Activated naive CD8-positive, alpha-beta T cell (primary cell): ENCODE measurements around the gene IDNK.

Experiments used
- H3K27ac Mint-ChIP-seq: one replicate; pipeline ENCODE4 v1.8.0; 2021; ENCODE audit warnings: mixed read lengths
- H3K27me3 Mint-ChIP-seq: one replicate; pipeline ENCODE4 v1.8.0; 2021; ENCODE audit warnings: mixed read lengths
- H3K36me3 Mint-ChIP-seq: one replicate; pipeline ENCODE4 v1.8.0; 2021; ENCODE audit warnings: mixed read lengths
- H3K4me1 Mint-ChIP-seq: one replicate; pipeline ENCODE4 v1.8.0; 2021; ENCODE audit warnings: low read depth, mixed read lengths
- H3K4me3 Mint-ChIP-seq: one replicate; pipeline ENCODE4 v1.8.0; 2021; ENCODE audit warnings: mild to moderate bottlenecking, mixed read lengths
- H3K9me3 Mint-ChIP-seq: one replicate; pipeline ENCODE4 v1.8.0; 2021; ENCODE audit warnings: low read depth, mixed read lengths

The IDNK gene

DNA sequence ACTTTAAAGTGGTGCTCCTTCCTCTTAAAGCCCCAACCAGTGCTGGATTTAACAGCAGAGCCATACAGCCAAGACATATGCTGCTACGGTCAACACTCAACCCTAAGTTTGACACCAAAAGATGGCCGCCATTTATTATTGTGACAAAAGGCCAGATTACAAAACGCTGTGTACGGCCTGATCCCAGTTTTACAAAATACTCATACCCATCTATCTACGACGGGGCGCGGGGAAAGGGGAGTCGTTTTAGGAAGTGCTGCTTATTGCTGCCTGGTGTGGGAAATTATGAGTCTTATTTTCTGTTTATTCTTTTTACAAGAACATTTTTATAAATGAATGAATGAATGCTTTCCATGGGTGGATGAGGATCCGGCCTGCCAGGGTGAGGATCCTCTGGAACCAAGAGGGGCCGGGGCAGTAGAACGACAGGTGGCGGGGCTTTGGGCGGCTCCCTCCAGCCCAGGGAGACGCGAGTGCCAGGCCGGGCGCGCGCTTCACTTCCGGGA is 457 bp upstream of the IDNK start:
- H3K36me3 Mint-ChIP-seq, result no peaks in the 10 kb centered on the region
- H3K27ac Mint-ChIP-seq, result peak overlapping the region; percentile 95
- no peaks in the 10 kb centered on the region for H3K27me3 Mint-ChIP-seq
- peak overlapping the region; percentile 92 for H3K4me3 Mint-ChIP-seq
- H3K4me1 Mint-ChIP-seq, result peaks cover 31% of the 10 kb centered on the region
- no peaks in the 10 kb centered on the region for H3K9me3 Mint-ChIP-seq

DNA sequence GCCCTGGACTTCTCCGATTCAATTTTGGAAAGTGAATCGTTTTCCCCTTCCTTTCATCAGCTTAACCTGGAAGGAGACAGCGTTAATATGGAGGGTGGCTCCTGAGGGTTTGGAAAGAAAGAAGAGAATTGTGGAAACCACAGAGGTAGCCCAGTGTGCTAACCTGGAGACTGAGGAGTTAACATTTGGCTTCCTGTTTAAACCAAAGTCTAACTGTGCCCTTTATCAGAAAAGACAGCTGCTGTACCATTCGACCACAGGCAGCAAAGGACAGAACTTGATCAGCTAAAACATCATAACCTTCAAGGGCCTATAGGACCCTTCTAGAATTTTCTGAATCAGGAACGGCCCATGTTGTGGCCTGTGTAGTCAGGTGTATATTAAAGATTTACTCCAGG is 735 bp downstream of the IDNK start:
- Mint-ChIP-seq H3K9me3 (no peaks in the 10 kb centered on the region), H3K27ac (peak overlapping the region; percentile 80)

DNA sequence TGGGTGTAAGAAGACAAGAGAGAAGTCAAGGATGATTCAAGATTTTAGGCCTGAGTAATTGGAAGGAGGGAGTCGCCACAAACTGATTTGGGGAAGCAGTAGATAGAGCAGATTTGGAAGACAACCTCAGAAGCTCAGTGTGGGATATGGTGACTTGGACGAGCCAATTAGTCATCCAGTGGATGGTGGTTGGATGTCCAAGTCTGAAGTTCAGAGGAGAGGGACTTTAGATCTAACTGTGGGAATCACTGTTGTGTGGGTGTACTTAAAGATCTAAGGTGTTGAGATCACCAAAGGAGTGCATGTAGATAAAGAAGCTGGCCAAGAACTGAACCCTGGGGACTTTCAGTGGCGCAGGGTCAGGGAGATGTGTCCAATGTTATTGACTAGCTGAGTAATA is 2.2 kb downstream of the IDNK start:
- Mint-ChIP-seq H3K27ac (peak overlapping the region; percentile 76), H3K36me3 (no peaks in the 10 kb centered on the region), H3K9me3 (no peaks in the 10 kb centered on the region), H3K4me3 (no peak overlapping the region), H3K27me3 (no peaks in the 10 kb centered on the region), H3K4me1 (peaks cover 31% of the 10 kb centered on the region)

More for the DNA sequence above, 735 bp downstream of the IDNK start:
- Mint-ChIP-seq H3K4me1 (peaks cover 31% of the 10 kb centered on the region), H3K4me3 (peak overlapping the region; percentile 92), H3K36me3 (no peaks in the 10 kb centered on the region), H3K27me3 (no peaks in the 10 kb centered on the region)

DNA sequence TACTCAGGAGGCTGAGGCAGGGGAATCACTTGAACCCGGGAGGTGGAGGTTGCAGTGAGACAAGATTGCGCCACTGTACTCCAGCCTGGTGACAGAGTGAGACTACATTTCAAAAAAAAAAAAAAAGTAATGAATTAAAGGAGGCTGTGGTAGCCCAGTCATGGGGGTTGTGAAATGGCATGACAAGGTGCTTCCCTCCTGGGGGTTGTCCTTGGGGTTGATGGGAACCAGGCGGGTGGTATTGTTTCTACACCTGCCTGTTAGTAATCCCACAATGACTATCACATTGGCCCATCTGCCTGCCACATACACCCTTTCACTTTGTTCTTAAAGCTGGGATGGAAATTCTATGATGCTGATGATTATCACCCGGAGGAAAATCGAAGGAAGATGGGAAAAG is 5.6 kb downstream of the IDNK start:
- H3K9me3 Mint-ChIP-seq, result no peaks in the 10 kb centered on the region
- no peak overlapping the region for H3K27ac Mint-ChIP-seq
- H3K27me3 Mint-ChIP-seq, result no peaks in the 10 kb centered on the region
- H3K36me3 Mint-ChIP-seq, result peaks cover 2% of the 10 kb centered on the region
- peaks cover 25% of the 10 kb centered on the region for H3K4me1 Mint-ChIP-seq
- no peak overlapping the region for H3K4me3 Mint-ChIP-seq

DNA sequence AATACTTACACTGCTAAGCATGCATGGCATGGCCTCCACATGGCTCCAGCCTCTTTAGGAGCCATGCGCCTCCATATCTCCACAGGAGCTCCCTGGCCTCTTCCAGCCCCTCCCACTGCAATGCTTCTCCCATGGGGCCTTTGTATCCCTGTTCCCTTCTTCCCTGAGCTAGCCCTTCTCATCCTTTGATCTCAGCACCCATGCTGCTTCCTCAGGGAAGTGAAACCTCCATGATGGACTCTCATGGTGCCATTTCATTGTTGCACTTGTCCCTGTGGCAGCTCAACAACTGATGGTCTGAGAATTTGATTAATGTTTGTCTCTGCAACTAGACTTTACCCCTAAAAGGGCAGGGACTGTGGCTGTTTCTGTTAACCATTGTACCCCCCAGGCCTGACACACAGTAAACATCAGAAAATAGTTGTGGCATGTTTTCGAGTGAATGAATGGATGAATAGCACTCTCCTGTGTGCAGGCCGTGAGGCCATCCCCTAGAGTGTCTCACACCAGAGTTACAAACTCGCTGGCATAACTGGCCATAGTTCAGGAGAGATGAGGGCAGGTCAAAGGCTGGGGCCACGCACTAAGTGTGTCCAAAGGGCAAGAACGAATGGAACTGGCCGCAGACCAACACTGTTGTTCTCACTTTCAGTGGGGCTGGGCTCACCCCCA is 6.6 kb downstream of the IDNK start:
- H3K4me1 Mint-ChIP-seq, result peaks cover 16% of the 10 kb centered on the region
- H3K4me3 Mint-ChIP-seq, result no peak overlapping the region
- no peak overlapping the region for H3K27ac Mint-ChIP-seq
- no peaks in the 10 kb centered on the region for H3K27me3 Mint-ChIP-seq
- no peaks in the 10 kb centered on the region for H3K9me3 Mint-ChIP-seq
- peaks cover 2% of the 10 kb centered on the region for H3K36me3 Mint-ChIP-seq

DNA sequence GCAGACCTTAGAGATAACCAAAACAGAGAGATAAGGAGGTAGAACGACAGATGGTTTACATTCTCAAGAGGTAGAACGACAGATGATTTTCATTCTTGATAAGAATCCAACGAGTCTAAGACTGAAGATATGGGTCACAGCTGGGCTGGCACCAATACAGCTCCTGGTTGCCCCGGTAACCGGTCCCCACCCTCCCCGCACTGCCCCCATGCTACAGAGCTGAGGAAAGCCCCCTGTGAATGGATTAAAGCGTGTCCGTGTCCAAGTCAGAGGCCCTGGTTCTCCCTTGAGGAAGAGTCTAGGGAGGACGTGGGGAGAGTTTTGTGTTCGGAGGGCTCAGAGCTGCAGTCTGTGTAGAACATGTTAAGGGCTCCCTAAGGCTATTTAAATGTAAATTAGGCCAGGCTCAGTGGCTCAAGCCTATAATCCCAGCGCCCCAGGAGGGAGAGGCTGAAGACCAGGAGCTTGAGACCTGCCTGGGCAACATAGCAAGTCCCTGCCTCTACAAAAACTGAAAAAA is 8.1 kb downstream of the IDNK start:
- peaks cover 2% of the 10 kb centered on the region for H3K36me3 Mint-ChIP-seq
- no peak overlapping the region for H3K4me3 Mint-ChIP-seq
- no peak overlapping the region for H3K27ac Mint-ChIP-seq
- no peaks in the 10 kb centered on the region for H3K9me3 Mint-ChIP-seq
- no peaks in the 10 kb centered on the region for H3K27me3 Mint-ChIP-seq
- H3K4me1 Mint-ChIP-seq, result peaks cover 5% of the 10 kb centered on the region

DNA sequence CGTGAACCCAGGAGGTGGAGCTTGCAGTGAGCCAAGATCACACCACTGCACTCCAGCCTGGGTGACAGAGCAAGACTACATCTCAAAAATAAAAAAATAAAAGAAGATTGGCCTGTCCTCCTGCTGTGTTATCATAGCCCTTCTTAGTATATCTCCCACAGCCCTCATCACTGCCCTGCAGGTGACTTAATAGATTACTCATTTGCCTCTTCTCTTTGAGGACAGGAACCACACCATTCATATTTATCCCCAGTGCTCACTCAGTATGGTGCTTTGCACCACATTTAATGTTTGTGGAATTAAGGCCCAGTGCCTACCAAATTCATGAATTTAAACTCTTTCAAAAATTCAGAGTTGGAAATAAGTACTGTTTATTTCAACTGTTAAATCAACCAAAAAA is 10.3 kb downstream of the IDNK start:
- Mint-ChIP-seq H3K9me3 (no peaks in the 10 kb centered on the region), H3K4me1 (peaks cover 2% of the 10 kb centered on the region), H3K36me3 (peaks cover 4% of the 10 kb centered on the region), H3K27me3 (no peaks in the 10 kb centered on the region), H3K27ac (no peak overlapping the region), H3K4me3 (no peak overlapping the region)

DNA sequence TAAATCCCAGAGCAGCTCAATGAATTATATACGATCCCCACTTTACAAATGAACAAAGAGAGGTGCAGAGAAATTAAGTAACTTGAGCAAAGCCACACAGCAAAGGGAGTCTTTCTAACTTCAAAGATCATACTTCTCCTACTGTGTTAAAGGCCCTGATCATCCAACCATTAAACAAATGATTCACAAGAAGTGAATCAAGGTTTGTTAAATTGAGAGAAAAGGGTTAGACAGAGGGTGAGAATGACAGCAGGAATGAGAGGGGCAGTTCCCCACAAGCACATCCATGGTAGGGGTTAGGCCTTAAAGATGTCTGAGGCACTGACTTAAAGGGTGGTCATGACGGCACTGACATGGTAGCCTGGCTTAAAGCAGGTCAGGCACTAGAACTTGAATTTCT is 10.7 kb downstream of the IDNK start:
- no peaks in the 10 kb centered on the region for H3K27me3 Mint-ChIP-seq
- H3K27ac Mint-ChIP-seq, result no peak overlapping the region
- H3K9me3 Mint-ChIP-seq, result no peaks in the 10 kb centered on the region
- no peak overlapping the region for H3K4me3 Mint-ChIP-seq
- peaks cover 2% of the 10 kb centered on the region for H3K4me1 Mint-ChIP-seq
- peaks cover 4% of the 10 kb centered on the region for H3K36me3 Mint-ChIP-seq

DNA sequence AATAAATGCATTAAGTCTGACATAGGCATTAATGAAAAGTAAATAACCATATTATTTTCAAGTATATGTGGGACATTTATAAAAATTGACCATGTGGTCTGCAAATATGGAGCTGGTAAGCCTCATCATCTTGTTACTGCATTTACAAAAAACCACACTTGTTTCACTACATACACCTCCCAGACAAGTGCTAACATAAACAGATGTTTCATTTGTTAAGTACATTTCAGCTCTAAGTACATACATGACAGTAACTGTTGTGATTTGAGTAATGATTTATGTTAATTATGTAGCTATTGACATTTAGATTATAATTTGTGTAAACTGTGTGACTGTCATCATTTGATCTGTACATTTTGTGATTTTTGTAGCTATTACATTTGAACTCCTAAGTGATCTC is 13.9 kb downstream of the IDNK start:
- Mint-ChIP-seq H3K9me3 (no peaks in the 10 kb centered on the region), H3K4me3 (no peak overlapping the region), H3K4me1 (peaks cover 2% of the 10 kb centered on the region), H3K27ac (no peak overlapping the region), H3K36me3 (peaks cover 4% of the 10 kb centered on the region), H3K27me3 (no peaks in the 10 kb centered on the region)

DNA sequence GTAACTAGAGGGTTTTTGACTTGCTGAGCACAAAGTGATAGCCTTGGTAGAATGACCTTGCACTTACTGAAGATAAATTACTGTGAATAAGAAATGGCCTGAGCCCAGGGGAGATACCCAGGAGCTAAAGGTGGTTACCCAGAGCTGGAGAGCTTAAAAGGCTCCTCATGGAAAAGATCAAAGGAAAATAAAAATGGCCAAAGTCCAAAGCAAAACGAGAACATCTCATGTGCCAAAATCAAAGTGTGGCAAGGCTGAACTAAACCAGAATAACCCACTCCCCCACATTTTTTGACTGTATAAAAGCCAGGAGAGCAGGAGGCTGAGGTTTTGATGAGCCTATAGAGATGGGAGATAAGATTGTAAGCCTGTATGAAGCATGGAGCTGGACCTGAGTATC is 14.4 kb downstream of the IDNK start:
- Mint-ChIP-seq H3K27ac (peak overlapping the region; percentile 30), H3K4me3 (no peak overlapping the region), H3K9me3 (no peaks in the 10 kb centered on the region), H3K27me3 (no peaks in the 10 kb centered on the region), H3K4me1 (no peaks in the 10 kb centered on the region), H3K36me3 (peaks cover 4% of the 10 kb centered on the region)

DNA sequence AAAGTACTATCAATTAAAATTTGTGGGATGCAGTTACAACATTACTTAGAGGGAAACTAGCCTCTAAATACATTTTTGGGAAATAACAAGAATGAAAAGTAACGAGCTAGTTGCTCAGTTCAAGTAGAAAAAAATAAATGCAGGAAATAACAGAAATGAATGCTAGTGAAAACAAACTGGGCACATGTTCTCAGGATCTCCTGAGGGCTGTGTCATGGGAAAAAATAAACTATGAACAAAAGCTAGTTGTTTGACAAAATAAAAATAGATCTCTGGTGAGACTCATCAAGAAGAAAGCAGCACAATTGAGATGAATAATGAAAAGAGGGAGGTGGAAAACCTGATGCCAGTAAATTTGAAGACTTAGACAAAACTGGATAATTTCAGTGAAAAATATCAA is 16.3 kb downstream of the IDNK start:
- H3K9me3 Mint-ChIP-seq, result no peaks in the 10 kb centered on the region
- H3K4me1 Mint-ChIP-seq, result no peaks in the 10 kb centered on the region
- H3K36me3 Mint-ChIP-seq, result peaks cover 2% of the 10 kb centered on the region
- no peaks in the 10 kb centered on the region for H3K27me3 Mint-ChIP-seq
- H3K27ac Mint-ChIP-seq, result no peak overlapping the region
- H3K4me3 Mint-ChIP-seq, result no peak overlapping the region

- Mint-ChIP-seq H3K27me3 (no peaks in the 10 kb centered on the region), H3K36me3 (peaks cover 2% of the 10 kb centered on the region), H3K27ac (no peak overlapping the region), H3K9me3 (no peaks in the 10 kb centered on the region), H3K4me3 (no peak overlapping the region), H3K4me1 (peaks cover 1% of the 10 kb centered on the region)
Observed at GRCh38 chr9:83642793-83643192, 19.9 kb downstream of the IDNK start.

DNA sequence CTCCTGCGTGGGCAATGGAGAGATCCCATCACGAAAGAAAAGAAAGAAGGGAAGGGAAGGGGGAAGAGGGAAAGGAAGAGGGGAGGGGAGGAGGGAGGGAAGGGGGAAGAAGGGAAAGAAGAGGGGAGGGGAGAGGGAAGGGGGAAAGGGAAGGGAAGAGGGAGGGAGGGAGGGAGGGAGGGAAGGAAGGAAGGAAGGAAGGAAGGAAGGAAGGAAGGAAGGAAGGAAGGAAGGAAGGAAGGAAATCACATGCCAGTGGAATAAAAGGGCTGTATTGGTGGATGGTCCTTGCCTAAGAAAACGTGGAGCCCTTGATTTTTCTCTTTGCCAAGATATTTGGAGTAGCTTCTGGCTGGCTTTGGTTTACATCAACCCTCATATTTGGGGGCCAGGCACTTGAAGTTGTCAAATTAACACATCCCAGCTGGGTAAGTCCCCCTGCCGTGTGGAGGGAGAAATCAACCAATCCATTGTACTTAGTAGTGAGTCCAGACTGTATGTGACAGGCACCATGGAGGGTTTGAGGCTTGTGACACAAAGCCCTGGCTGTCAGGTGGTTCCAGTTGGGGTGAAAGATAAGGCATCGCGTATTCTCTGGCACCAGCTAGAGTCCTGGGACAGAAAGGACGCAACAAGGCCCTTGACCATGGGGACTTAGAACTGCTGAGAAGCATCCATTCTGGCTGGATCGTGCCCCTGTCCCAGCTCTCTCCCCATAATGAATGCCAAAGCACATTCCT is 23.7 kb downstream of the IDNK start:
- H3K4me1 Mint-ChIP-seq, result peaks cover 1% of the 10 kb centered on the region
- H3K27ac Mint-ChIP-seq, result no peak overlapping the region
- H3K4me3 Mint-ChIP-seq, result no peak overlapping the region
- H3K27me3 Mint-ChIP-seq, result no peaks in the 10 kb centered on the region
- peaks cover 4% of the 10 kb centered on the region for H3K36me3 Mint-ChIP-seq
- no peaks in the 10 kb centered on the region for H3K9me3 Mint-ChIP-seq

DNA sequence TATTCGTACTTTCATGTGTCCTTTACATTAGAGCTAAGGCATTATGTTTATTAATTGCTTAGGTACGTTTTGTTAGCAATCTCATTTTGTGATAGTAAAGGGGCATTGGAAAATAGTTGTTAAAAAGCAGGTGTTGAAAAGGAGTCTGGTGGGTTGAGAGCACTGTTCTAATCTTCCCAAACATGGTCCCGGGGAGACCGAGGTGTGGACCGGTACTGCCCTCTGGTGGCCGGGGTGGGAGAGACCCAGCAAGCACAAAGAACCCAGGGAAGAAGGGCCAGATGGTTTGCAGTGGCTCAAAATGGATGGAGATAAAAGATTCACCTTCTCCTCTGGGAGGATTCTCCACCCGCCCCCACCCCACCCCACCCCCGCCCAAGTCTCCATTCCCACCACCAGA is 26.1 kb downstream of the IDNK start:
- Mint-ChIP-seq H3K4me1 (peaks cover 1% of the 10 kb centered on the region), H3K36me3 (peaks cover 19% of the 10 kb centered on the region), H3K9me3 (no peaks in the 10 kb centered on the region), H3K27me3 (no peaks in the 10 kb centered on the region), H3K27ac (peak overlapping the region; percentile 22), H3K4me3 (no peak overlapping the region)

- H3K4me3 Mint-ChIP-seq, result no peak overlapping the region
- H3K36me3 Mint-ChIP-seq, result peaks cover 19% of the 10 kb centered on the region
- no peaks in the 10 kb centered on the region for H3K9me3 Mint-ChIP-seq
- peaks cover 1% of the 10 kb centered on the region for H3K4me1 Mint-ChIP-seq
- peak overlapping the region; percentile 10 for H3K27ac Mint-ChIP-seq
- no peaks in the 10 kb centered on the region for H3K27me3 Mint-ChIP-seq
Observed at GRCh38 chr9:83649515-83649914, 26.6 kb downstream of the IDNK start.
